Chondrocyte (in vitro differentiated cells): ENCODE data around the gene TTC34. TPM values are rescaled to one million over a fixed set of nuclear protein-coding genes. Genes with fewer than 3 reads are reported as not detected.
"Not testable (repeated sequence)": the region's sequence is repeated elsewhere in the genome, so short reads cannot be mapped to it uniquely, and the experiment has no call there.

Experiments
- DNase-seq: peaks from one replicate; pipeline ENCODE4 v3.0.0; 2021; ENCODE audit warnings: mixed read lengths, low spot score
- H3K27ac Mint-ChIP-seq: one replicate; pipeline ENCODE4 v1.8.0; 2021; ENCODE audit warnings: mild to moderate bottlenecking, moderate library complexity, mixed read lengths; ENCODE audit not compliant: unreplicated experiment
- H3K27me3 Mint-ChIP-seq: 2 replicates; pipeline ENCODE4 v1.8.0; 2021; ENCODE audit warnings: low read depth, mixed read lengths
- H3K36me3 Mint-ChIP-seq: 2 replicates; pipeline ENCODE4 v1.8.0; 2021; ENCODE audit warnings: low read depth, mixed read lengths
- H3K4me1 Mint-ChIP-seq: 2 replicates; pipeline ENCODE4 v1.8.0; 2021; ENCODE audit warnings: low read depth, mild to moderate bottlenecking, mixed read lengths
- H3K4me3 Mint-ChIP-seq: one replicate; pipeline ENCODE4 v1.8.0; 2021; ENCODE audit warnings: mild to moderate bottlenecking, moderate library complexity, mixed read lengths; ENCODE audit not compliant: unreplicated experiment
- H3K9me3 Mint-ChIP-seq: 2 replicates; pipeline ENCODE4 v1.8.0; 2021; ENCODE audit warnings: low read depth, mixed read lengths
- total RNA-seq: library from RNA; stranded (reverse); gene quantifications from 3 replicates; pipeline ENCODE4 v1.2.1, GENCODE V29; 2021

TTC34 gene
- total RNA-seq, 1 donor from 2014 or later: 0.60 TPM

- H3K9me3 Mint-ChIP-seq, H3K36me3 Mint-ChIP-seq, H3K4me3 Mint-ChIP-seq, H3K27me3 Mint-ChIP-seq, H3K4me1 Mint-ChIP-seq, H3K27ac Mint-ChIP-seq: not testable (repeated sequence)
- DNase-seq: peak; percentile 64
These were observed 118.2 kb downstream of the TTC34 start for GRCh38 chr1:2683321-2683741.

- H3K27ac Mint-ChIP-seq, H3K36me3 Mint-ChIP-seq, H3K27me3 Mint-ChIP-seq, H3K4me1 Mint-ChIP-seq, H3K4me3 Mint-ChIP-seq, H3K9me3 Mint-ChIP-seq: not testable (repeated sequence)
- DNase-seq: peak; percentile 83
These were observed 118.6 kb downstream of the TTC34 start for GRCh38 chr1:2682879-2683278.

GRCh38 chr1:2676726-2677125 lies 124.8 kb downstream of the TTC34 start:
- DNase-seq: peak; percentile 69
- H3K36me3 Mint-ChIP-seq, H3K4me1 Mint-ChIP-seq, H3K9me3 Mint-ChIP-seq, H3K27ac Mint-ChIP-seq, H3K27me3 Mint-ChIP-seq, H3K4me3 Mint-ChIP-seq: not testable (repeated sequence)

- peak; percentile 100 for DNase-seq
- H3K9me3 Mint-ChIP-seq, H3K27ac Mint-ChIP-seq, H3K4me1 Mint-ChIP-seq, H3K27me3 Mint-ChIP-seq, H3K36me3 Mint-ChIP-seq, H3K4me3 Mint-ChIP-seq: not testable (repeated sequence)
These were observed 129.8 kb downstream of the TTC34 start for GRCh38 chr1:2671656-2672055.

GRCh38 chr1:2659806-2660205 lies 141.7 kb downstream of the TTC34 start:
- peak; percentile 100 for DNase-seq
- H3K36me3 Mint-ChIP-seq, H3K4me1 Mint-ChIP-seq: not testable (repeated sequence)

GRCh38 chr1:2657909-2658308 lies 143.6 kb downstream of the TTC34 start:
- not testable (repeated sequence) for H3K4me1 Mint-ChIP-seq, H3K27ac Mint-ChIP-seq, H3K27me3 Mint-ChIP-seq, H3K4me3 Mint-ChIP-seq, H3K36me3 Mint-ChIP-seq
- peaks cover 25% of the 10 kb centered on the region for H3K9me3 Mint-ChIP-seq
- DNase-seq: peak; percentile 100

More at GRCh38 chr1:2659806-2660205, 141.7 kb downstream of the TTC34 start:
- not testable (repeated sequence) for H3K27me3 Mint-ChIP-seq, H3K4me3 Mint-ChIP-seq, H3K27ac Mint-ChIP-seq, H3K9me3 Mint-ChIP-seq

GRCh38 chr1:2657124-2657523 lies 144.4 kb downstream of the TTC34 start:
- H3K4me3 Mint-ChIP-seq, H3K27me3 Mint-ChIP-seq, H3K4me1 Mint-ChIP-seq, H3K36me3 Mint-ChIP-seq, H3K27ac Mint-ChIP-seq: not testable (repeated sequence)
- peak; percentile 100 for DNase-seq
- H3K9me3 Mint-ChIP-seq: peaks cover 28% of the 10 kb centered on the region

GRCh38 chr1:2655598-2656434 lies 145.7 kb downstream of the TTC34 start:
- H3K9me3 Mint-ChIP-seq: peaks cover 30% of the 10 kb centered on the region
- H3K4me1 Mint-ChIP-seq, H3K27me3 Mint-ChIP-seq, H3K27ac Mint-ChIP-seq, H3K4me3 Mint-ChIP-seq, H3K36me3 Mint-ChIP-seq: not testable (repeated sequence)
- DNase-seq: peak; percentile 98

- H3K36me3 Mint-ChIP-seq, H3K27me3 Mint-ChIP-seq, H3K4me1 Mint-ChIP-seq, H3K4me3 Mint-ChIP-seq, H3K27ac Mint-ChIP-seq: not testable (repeated sequence)
- DNase-seq: peak; percentile 97
- H3K9me3 Mint-ChIP-seq: peaks cover 30% of the 10 kb centered on the region
These were observed 147.0 kb downstream of the TTC34 start for GRCh38 chr1:2654443-2654948.

GRCh38 chr1:2653741-2654442 lies 147.6 kb downstream of the TTC34 start:
- DNase-seq: peak; percentile 100
- H3K36me3 Mint-ChIP-seq, H3K27ac Mint-ChIP-seq, H3K27me3 Mint-ChIP-seq, H3K4me3 Mint-ChIP-seq, H3K4me1 Mint-ChIP-seq: not testable (repeated sequence)
- H3K9me3 Mint-ChIP-seq: peaks cover 30% of the 10 kb centered on the region

GRCh38 chr1:2652926-2653571 lies 148.4 kb downstream of the TTC34 start:
- not testable (repeated sequence) for H3K27ac Mint-ChIP-seq

GRCh38 chr1:2652152-2652925 lies 149.2 kb downstream of the TTC34 start:
- H3K4me3 Mint-ChIP-seq, H3K27ac Mint-ChIP-seq, H3K27me3 Mint-ChIP-seq, H3K36me3 Mint-ChIP-seq, H3K4me1 Mint-ChIP-seq: not testable (repeated sequence)
- peaks cover 37% of the 10 kb centered on the region for H3K9me3 Mint-ChIP-seq
- DNase-seq: peak; percentile 97

More at GRCh38 chr1:2652926-2653571, 148.4 kb downstream of the TTC34 start:
- H3K4me1 Mint-ChIP-seq, H3K4me3 Mint-ChIP-seq, H3K36me3 Mint-ChIP-seq, H3K27me3 Mint-ChIP-seq: not testable (repeated sequence)
- peaks cover 31% of the 10 kb centered on the region for H3K9me3 Mint-ChIP-seq
- DNase-seq: peak; percentile 97
